ENCODE data around the gene CCL28. TPM values are rescaled to one million over a fixed set of nuclear protein-coding genes. Genes with fewer than 3 reads are reported as not detected.

Gene CCL28
- total and polyA plus RNA-seq, 2 of the 13 experiments (the other 11 are each of a cell fraction or from before 2014, with no cell fraction given) = 0.03 TPM; not detected in 1

DNA sequence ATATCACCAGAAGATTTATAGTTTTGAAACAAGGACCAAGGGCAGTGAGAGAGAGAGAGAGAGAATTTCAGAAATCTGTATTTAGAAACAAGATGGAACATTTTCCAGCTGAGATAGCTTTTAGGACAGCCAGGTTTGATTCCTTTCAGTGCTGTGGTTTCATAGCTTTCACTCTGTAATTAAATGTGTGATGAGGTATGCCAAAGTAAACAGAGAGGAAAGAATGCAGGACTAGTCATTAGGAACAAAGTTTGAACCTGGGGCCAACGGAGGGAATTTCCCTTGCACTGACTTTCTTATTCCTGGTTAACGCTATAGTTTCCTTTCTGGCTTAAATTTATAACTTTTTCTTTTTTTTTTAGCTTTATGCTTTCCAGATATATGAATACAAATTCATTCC is 10.0 kb upstream of the CCL28 start (continued):
- TF ChIP-seq ZNF780A (CRISPR knock-in tag; IDR thresholded peaks at IDR 0.05) = no peak
- no peak for TF ChIP-seq ZNF17 (CRISPR knock-in tag; IDR thresholded peaks at IDR 0.05)
- TF ChIP-seq TOE1 (CRISPR knock-in tag; IDR thresholded peaks at IDR 0.05) = 0 out of 2 replicates have a peak, but pooled peaks have one; percentile 57
- no peak for TF ChIP-seq FOXP1 (IDR thresholded peaks at IDR 0.05)
- no peak for TF ChIP-seq FOXP1 (CRISPR knock-in tag; IDR thresholded peaks at IDR 0.05)
- TF ChIP-seq, protein P1, sequence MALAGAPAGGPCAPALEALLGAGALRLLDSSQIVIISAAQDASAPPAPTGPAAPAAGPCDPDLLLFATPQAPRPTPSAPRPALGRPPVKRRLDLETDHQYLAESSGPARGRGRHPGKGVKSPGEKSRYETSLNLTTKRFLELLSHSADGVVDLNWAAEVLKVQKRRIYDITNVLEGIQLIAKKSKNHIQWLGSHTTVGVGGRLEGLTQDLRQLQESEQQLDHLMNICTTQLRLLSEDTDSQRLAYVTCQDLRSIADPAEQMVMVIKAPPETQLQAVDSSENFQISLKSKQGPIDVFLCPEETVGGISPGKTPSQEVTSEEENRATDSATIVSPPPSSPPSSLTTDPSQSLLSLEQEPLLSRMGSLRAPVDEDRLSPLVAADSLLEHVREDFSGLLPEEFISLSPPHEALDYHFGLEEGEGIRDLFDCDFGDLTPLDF (CRISPR knock-in tag; IDR thresholded peaks at IDR 0.05) = no peak
- no peak for TF ChIP-seq KDM4B (CRISPR knock-in tag; IDR thresholded peaks at IDR 0.05)
- no peak for TF ChIP-seq SOX6 (IDR thresholded peaks at IDR 0.05)
- TF ChIP-seq SOX6 (CRISPR knock-in tag; IDR thresholded peaks at IDR 0.05) = peak; percentile 18; the same call in 1 of the 2 replicates
- TF ChIP-seq ZFP1 (CRISPR knock-in tag; IDR thresholded peaks at IDR 0.05) = no peak
- TF ChIP-seq ZNF317 (CRISPR knock-in tag; IDR thresholded peaks at IDR 0.05) = no peak
- no peak for TF ChIP-seq ZSCAN30 (CRISPR knock-in tag; IDR thresholded peaks at IDR 0.05)
- no peak for TF ChIP-seq ZFX (CRISPR knock-in tag; IDR thresholded peaks at IDR 0.05; ENCODE audit: low read depth)
- TF ChIP-seq, protein P2, sequence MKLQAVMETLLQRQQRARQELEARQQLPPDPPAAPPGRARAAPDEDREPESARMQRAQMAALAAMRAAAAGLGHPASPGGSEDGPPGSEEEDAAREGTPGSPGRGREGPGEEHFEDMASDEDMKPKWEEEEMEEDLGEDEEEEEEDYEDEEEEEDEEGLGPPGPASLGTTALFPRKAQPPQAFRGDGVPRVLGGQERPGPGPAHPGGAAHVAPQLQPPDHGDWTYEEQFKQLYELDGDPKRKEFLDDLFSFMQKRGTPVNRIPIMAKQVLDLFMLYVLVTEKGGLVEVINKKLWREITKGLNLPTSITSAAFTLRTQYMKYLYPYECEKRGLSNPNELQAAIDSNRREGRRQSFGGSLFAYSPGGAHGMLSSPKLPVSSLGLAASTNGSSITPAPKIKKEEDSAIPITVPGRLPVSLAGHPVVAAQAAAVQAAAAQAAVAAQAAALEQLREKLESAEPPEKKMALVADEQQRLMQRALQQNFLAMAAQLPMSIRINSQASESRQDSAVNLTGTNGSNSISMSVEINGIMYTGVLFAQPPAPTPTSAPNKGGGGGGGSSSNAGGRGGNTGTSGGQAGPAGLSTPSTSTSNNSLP (IDR thresholded peaks at IDR 0.05; ENCODE audit: low read depth, low read length) = peak; percentile 89
- TF ChIP-seq, protein P3, sequence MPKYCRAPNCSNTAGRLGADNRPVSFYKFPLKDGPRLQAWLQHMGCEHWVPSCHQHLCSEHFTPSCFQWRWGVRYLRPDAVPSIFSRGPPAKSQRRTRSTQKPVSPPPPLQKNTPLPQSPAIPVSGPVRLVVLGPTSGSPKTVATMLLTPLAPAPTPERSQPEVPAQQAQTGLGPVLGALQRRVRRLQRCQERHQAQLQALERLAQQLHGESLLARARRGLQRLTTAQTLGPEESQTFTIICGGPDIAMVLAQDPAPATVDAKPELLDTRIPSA (CRISPR knock-in tag; IDR thresholded peaks at IDR 0.05; ENCODE audit: borderline replicate concordance) = no peak
- no peak for TF ChIP-seq ZNF333 (CRISPR knock-in tag; IDR thresholded peaks at IDR 0.05; ENCODE audit: borderline replicate concordance)
- TF ChIP-seq ZNF775 (CRISPR knock-in tag; IDR thresholded peaks at IDR 0.05; ENCODE audit: borderline replicate concordance) = no peak
- no peak for TF ChIP-seq ZNF781 (CRISPR knock-in tag; IDR thresholded peaks at IDR 0.05; ENCODE audit: borderline replicate concordance, not compliant biosample characterization)
- TF ChIP-seq, protein P4, sequence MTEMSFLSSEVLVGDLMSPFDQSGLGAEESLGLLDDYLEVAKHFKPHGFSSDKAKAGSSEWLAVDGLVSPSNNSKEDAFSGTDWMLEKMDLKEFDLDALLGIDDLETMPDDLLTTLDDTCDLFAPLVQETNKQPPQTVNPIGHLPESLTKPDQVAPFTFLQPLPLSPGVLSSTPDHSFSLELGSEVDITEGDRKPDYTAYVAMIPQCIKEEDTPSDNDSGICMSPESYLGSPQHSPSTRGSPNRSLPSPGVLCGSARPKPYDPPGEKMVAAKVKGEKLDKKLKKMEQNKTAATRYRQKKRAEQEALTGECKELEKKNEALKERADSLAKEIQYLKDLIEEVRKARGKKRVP (CRISPR knock-in tag; IDR thresholded peaks at IDR 0.05) = no peak
- no peak for TF ChIP-seq ATRX (CRISPR knock-in tag; IDR thresholded peaks at IDR 0.05; ENCODE audit: borderline replicate concordance)
- TF ChIP-seq ZNF550 (CRISPR knock-in tag; IDR thresholded peaks at IDR 0.05; ENCODE audit: borderline replicate concordance) = no peak
- TF ChIP-seq RFXAP (CRISPR knock-in tag; IDR thresholded peaks at IDR 0.05; ENCODE audit: borderline replicate concordance) = no peak
- TF ChIP-seq, protein P5, sequence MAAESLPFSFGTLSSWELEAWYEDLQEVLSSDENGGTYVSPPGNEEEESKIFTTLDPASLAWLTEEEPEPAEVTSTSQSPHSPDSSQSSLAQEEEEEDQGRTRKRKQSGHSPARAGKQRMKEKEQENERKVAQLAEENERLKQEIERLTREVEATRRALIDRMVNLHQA (CRISPR knock-in tag; IDR thresholded peaks at IDR 0.05) = no peak
- peak; percentile 73 for TF ChIP-seq ARID5B (CRISPR knock-in tag; IDR thresholded peaks at IDR 0.05)

Measured in HepG2 (cell line).